GM06990 (cell line): Measurements from ENCODE around the gene KCNIP1.
"Not testable (repeated sequence)": the region's sequence is repeated elsewhere in the genome, so short reads cannot be mapped to it uniquely, and the experiment has no call there.

Experiments used
- DNase-seq: peaks from one replicate; pipeline ENCODE4 v3.0.0-alpha.2; 2011; ENCODE audit not compliant: insufficient read length; ENCODE audit errors: extremely low read depth
- H3K27me3 ChIP-seq: replicated peaks from 2 replicates; pipeline ENCODE4 v1.6.0; 2011; ENCODE audit warnings: low read length; ENCODE audit not compliant: control insufficient read depth, insufficient read depth
- H3K36me3 ChIP-seq: 2 replicates; pipeline ENCODE4 v1.5.1; 2011; ENCODE audit warnings: low read length; ENCODE audit not compliant: control insufficient read depth, insufficient read depth
- H3K4me3 ChIP-seq: replicated peaks from 2 replicates; pipeline ENCODE4 v1.5.1; 2011; ENCODE audit warnings: low read depth, mild to moderate bottlenecking, control low read depth, low read length
- CTCF ChIP-seq: IDR thresholded peaks from 2 replicates; pipeline ENCODE4 v1.5.1; 2011; ENCODE audit warnings: low read length, control low read depth, mild to moderate bottlenecking, inconsistent platforms; ENCODE audit not compliant: insufficient read depth, poor library complexity, severe bottlenecking

The KCNIP1 gene

GRCh38 chr5:170761708-170762066, 257.9 kb downstream of the KCNIP1 start:
- H3K36me3 ChIP-seq, result no peaks in the 10 kb centered on the region
- H3K27me3 ChIP-seq, result no peaks in the 10 kb centered on the region
- no peak overlapping the region for H3K4me3 ChIP-seq
- TF ChIP-seq CTCF, result no peak
- no peak for DNase-seq

GRCh38 chr5:170762298-170762697, 258.5 kb downstream of the KCNIP1 start:
- DNase-seq, H3K36me3 ChIP-seq, H3K27me3 ChIP-seq, H3K4me3 ChIP-seq: not testable (repeated sequence)

GRCh38 chr5:170765868-170766267, 262.0 kb downstream of the KCNIP1 start:
- not testable (repeated sequence) for DNase-seq, H3K36me3 ChIP-seq, H3K27me3 ChIP-seq, H3K4me3 ChIP-seq

GRCh38 chr5:170769246-170769645, 265.4 kb downstream of the KCNIP1 start:
- no peak overlapping the region for H3K4me3 ChIP-seq
- H3K27me3 ChIP-seq, result no peaks in the 10 kb centered on the region; the same call in 1 of the 2 replicates
- no peaks in the 10 kb centered on the region for H3K36me3 ChIP-seq
- no peak for TF ChIP-seq CTCF
- no peak for DNase-seq

GRCh38 chr5:170769898-170770416, 266.1 kb downstream of the KCNIP1 start:
- TF ChIP-seq CTCF, result no peak
- H3K4me3 ChIP-seq, result no peak overlapping the region
- no peaks in the 10 kb centered on the region for H3K36me3 ChIP-seq
- H3K27me3 ChIP-seq, result no peaks in the 10 kb centered on the region; the same call in 1 of the 2 replicates
- DNase-seq, result no peak

- DNase-seq, result no peak
- Histone ChIP-seq H3K27me3 (no peaks in the 10 kb centered on the region; the same call in 1 of the 2 replicates), H3K36me3 (no peaks in the 10 kb centered on the region), H3K4me3 (no peak overlapping the region)
- TF ChIP-seq CTCF, result no peak
Measured at GRCh38 chr5:170771496-170771895, 267.7 kb downstream of the KCNIP1 start.
